Colonic mucosa (tissue), 4 donors: ENCODE measurements around the gene C7orf57. TPM values are rescaled to one million over a fixed set of nuclear protein-coding genes. Genes with fewer than 3 reads are reported as not detected.
"Not testable (repeated sequence)": the region's sequence is repeated elsewhere in the genome, so short reads cannot be mapped to it uniquely, and the experiment has no call there.

ENCODE experiments used
- DNase-seq: peaks from one replicate; pipeline ENCODE4 v3.0.0-alpha.2; 2020
- H3K27ac ChIP-seq: fragments of 200-600 bp; one replicate; pipeline ENCODE4 v1.8.0; 2021
- H3K27me3 ChIP-seq: fragments of 200-600 bp; one replicate; pipeline ENCODE4 v1.8.0; 2021
- H3K36me3 ChIP-seq: fragments of 200-600 bp; one replicate; pipeline ENCODE4 v1.8.0; 2021
- H3K4me1 ChIP-seq: fragments of 200-600 bp; one replicate; pipeline ENCODE4 v1.8.0; 2021; ENCODE audit warnings: mild to moderate bottlenecking
- H3K4me3 ChIP-seq: fragments of 200-600 bp; one replicate; pipeline ENCODE4 v1.8.0; 2021
- H3K9ac ChIP-seq, 2 donors: one replicate each; pipeline ENCODE4 v1.7.0; 2013; ENCODE audit warnings: control low read depth in 2 of 2, low read depth in 2 of 2, low read length in 2 of 2
- H3K9me3 ChIP-seq: fragments of 200-600 bp; one replicate; pipeline ENCODE4 v1.8.0; 2021
- CTCF ChIP-seq: fragments of 200-600 bp; IDR thresholded peaks from one replicate; pipeline ENCODE4 v1.8.0; 2022; ENCODE audit warnings: antibody characterized with exemption, mild to moderate bottlenecking
- intact Hi-C: fragments of 100-400 bp; cut with DNase I; formaldehyde crosslinking; loops from one replicate; pipeline ENCODE4 v1.14.1; 2022
- total RNA-seq, 2 donors: library from RNA; stranded (reverse); fragmentation: NEBNext Ultra II Directional in 1 of 2; extraction: Animal tissue kit (Norgen Biotek cat#: 25700) in 1 of 2; gene quantifications; one replicate each; pipeline ENCODE4 v1.2.1, GENCODE V29; 2021
- donor health status: healthy.
- donor health status: DM: no; HTN: no; CAD: no.
- donor health status: DM: no; HTN: no; CAD: no.

Gene C7orf57
- under 1 TPM in 1 of 2 donors, not detected in 1; 0.24 TPM for total RNA-seq

- no peak for TF ChIP-seq CTCF
- intact Hi-C loops: loop anchor here (10.0 kb wide), 1 partner anchor 79 kb away; no protein-coding TSS in a partner anchor
- H3K9ac ChIP-seq: no peak within 1 kb of the TSS
- peaks cover 4% of the 10 kb centered on the region for H3K27me3 ChIP-seq
- no peaks in the 10 kb centered on the region for H3K9me3 ChIP-seq
- H3K4me1 ChIP-seq: peaks cover 4% of the 10 kb centered on the region
- peak within 1 kb of the TSS; percentile 59 for H3K4me3 ChIP-seq
- peak; percentile 89 for DNase-seq
- no peaks in the 10 kb centered on the region for H3K36me3 ChIP-seq
- no peak within 1 kb of the TSS for H3K27ac ChIP-seq
These were observed at the start of gene C7orf57 for GRCh38 chr7:48035301-48035966. TSS of gene C7orf57 (plus strand) at chr7:48035543. CDS start at chr7:48036309, 766 bp downstream.

- H3K9ac ChIP-seq: no peak overlapping the region
These were observed 46.6 kb upstream of the C7orf57 start for GRCh38 chr7:47988496-47989386.

GRCh38 chr7:47989607-47990400 lies 45.5 kb upstream of the C7orf57 start:
- not testable (repeated sequence) for H3K36me3 ChIP-seq, H3K9me3 ChIP-seq, H3K27ac ChIP-seq, H3K4me3 ChIP-seq, H3K4me1 ChIP-seq, H3K27me3 ChIP-seq, H3K9ac ChIP-seq, DNase-seq
- intact Hi-C loops: loop anchor here (5.0 kb wide), 2 partner anchors 102 to 117 kb away; no protein-coding TSS in a partner anchor

More at GRCh38 chr7:47988496-47989386, 46.6 kb upstream of the C7orf57 start:
- no peak overlapping the region for H3K4me3 ChIP-seq
- TF ChIP-seq CTCF: peak; percentile 19
- H3K27me3 ChIP-seq: no peaks in the 10 kb centered on the region
- H3K27ac ChIP-seq: no peak overlapping the region
- intact Hi-C loops: loop anchor here (5.0 kb wide), 1 partner anchor 104 kb away; no protein-coding TSS in a partner anchor
- H3K9me3 ChIP-seq: no peaks in the 10 kb centered on the region
- peaks cover 4% of the 10 kb centered on the region for H3K4me1 ChIP-seq
- no peak for DNase-seq
- H3K36me3 ChIP-seq: no peaks in the 10 kb centered on the region

GRCh38 chr7:47990592-47990991 lies 44.8 kb upstream of the C7orf57 start:
- Histone ChIP-seq H3K9ac (no peak overlapping the region), H3K4me1 (peaks cover 4% of the 10 kb centered on the region), H3K27ac (no peak overlapping the region), H3K27me3 (no peaks in the 10 kb centered on the region), H3K4me3 (no peak overlapping the region), H3K36me3 (no peaks in the 10 kb centered on the region), H3K9me3 (no peaks in the 10 kb centered on the region)
- no peak for DNase-seq
- TF ChIP-seq CTCF: no peak
- intact Hi-C loops: loop anchor here (5.0 kb wide), 1 partner anchor 117 kb away; no protein-coding TSS in a partner anchor

GRCh38 chr7:47991270-47991669 lies 44.1 kb upstream of the C7orf57 start:
- H3K27me3 ChIP-seq: no peaks in the 10 kb centered on the region
- no peaks in the 10 kb centered on the region for H3K9me3 ChIP-seq
- H3K9ac ChIP-seq: no peak overlapping the region
- no peaks in the 10 kb centered on the region for H3K36me3 ChIP-seq
- intact Hi-C loops: loop anchor here (5.0 kb wide), 1 partner anchor 116 kb away; no protein-coding TSS in a partner anchor
- no peak for TF ChIP-seq CTCF
- peak overlapping the region; percentile 81 for H3K27ac ChIP-seq
- H3K4me3 ChIP-seq: peak overlapping the region; percentile 47
- no peak for DNase-seq
- peaks cover 4% of the 10 kb centered on the region for H3K4me1 ChIP-seq
